Peyer's patch (tissue), 4 donors: ENCODE measurements around the gene ZNF148.

Experiments used
- POLR2A ChIP-seq, 2 donors: fragments of 450-650 bp; IDR thresholded peaks; one replicate each; pipeline ENCODE4 v1.5.1; 2017; ENCODE audit warnings: antibody characterized with exemption in 2 of 2, mild to moderate bottlenecking in 2 of 2, moderate library complexity in 2 of 2
- TF ChIP-seq, protein P1 (sequence below), 6 experiments: fragments of 450-650 bp in 4 of 6; fragments of 200-600 bp in 2 of 6; sonication (generic) in 1 of 6; IDR thresholded peaks; one replicate each; pipeline ENCODE4 v1.5.1; 2017 to 2019; ENCODE audit warnings: antibody characterized with exemption in 6 of 6, mild to moderate bottlenecking in 3 of 6, moderate library complexity in 1 of 6

DNA sequence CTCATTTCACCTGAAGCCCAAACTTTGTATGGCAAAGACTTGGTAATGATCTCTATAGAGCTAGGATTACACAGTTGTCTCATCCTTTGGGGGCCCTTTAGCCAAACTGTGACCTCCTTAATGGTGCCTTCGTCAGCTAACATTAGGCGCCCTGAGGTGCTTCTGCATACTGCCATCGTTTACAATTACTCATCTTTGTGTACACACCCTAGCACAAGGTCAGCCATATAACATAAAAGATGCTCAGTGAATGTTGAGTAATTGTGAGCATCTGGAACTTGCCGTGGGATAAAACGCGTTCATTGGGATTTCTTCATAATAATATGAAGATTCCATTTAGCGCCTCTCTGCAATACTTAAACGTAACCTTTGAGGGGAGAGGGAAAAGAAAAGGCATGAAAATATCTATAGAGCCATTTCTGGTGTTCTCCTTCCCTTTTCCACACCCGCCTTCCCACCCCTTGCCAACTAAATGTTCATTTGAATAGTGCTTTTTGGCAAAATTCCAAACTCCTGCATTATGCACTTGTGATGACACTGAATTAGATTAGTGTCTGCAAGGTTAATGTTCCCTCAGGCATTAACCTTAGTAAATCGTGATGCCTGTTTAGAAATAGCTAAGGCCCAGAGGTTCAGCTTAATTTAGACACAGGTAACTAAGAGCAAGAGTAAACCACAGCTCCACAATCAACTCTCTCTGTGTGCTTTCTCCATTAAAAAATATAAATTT, 990 bp upstream of the ZNF148 start:
- TF ChIP-seq, protein P1, sequence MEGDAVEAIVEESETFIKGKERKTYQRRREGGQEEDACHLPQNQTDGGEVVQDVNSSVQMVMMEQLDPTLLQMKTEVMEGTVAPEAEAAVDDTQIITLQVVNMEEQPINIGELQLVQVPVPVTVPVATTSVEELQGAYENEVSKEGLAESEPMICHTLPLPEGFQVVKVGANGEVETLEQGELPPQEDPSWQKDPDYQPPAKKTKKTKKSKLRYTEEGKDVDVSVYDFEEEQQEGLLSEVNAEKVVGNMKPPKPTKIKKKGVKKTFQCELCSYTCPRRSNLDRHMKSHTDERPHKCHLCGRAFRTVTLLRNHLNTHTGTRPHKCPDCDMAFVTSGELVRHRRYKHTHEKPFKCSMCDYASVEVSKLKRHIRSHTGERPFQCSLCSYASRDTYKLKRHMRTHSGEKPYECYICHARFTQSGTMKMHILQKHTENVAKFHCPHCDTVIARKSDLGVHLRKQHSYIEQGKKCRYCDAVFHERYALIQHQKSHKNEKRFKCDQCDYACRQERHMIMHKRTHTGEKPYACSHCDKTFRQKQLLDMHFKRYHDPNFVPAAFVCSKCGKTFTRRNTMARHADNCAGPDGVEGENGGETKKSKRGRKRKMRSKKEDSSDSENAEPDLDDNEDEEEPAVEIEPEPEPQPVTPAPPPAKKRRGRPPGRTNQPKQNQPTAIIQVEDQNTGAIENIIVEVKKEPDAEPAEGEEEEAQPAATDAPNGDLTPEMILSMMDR (IDR thresholded peaks at IDR 0.05), result no peak
- no peak for TF ChIP-seq POLR2A (IDR thresholded peaks at IDR 0.05)
